Esophagus squamous epithelium (tissue), 5 donors: Measurements from ENCODE around the gene APOC3. TPM values are rescaled to one million over a fixed set of nuclear protein-coding genes. Genes with fewer than 3 reads are reported as not detected.

Source experiments
- DNase-seq: peaks from one replicate; lab custom pipeline; 2025; lab: John Stamatoyannopoulos, UW
- H3K27ac ChIP-seq, 4 donors: fragments of 200-600 bp; sonication (generic); one replicate each; pipeline ENCODE4 v1.5.1; 2016 to 2019; ENCODE audit warnings: mild to moderate bottlenecking in 1 of 4
- H3K27me3 ChIP-seq, 4 donors: fragments of 200-600 bp; sonication (generic); 1 replicate in 3 of 4; 2 replicates in 1 of 4; pipeline versions ENCODE4 v1.5.1 to v1.6.0; 2017 to 2021; ENCODE audit warnings: antibody characterized with exemption in 1 of 4
- H3K36me3 ChIP-seq, 3 donors: fragments of 200-600 bp; sonication (generic); one replicate each; pipeline ENCODE4 v1.5.1; 2016 to 2019
- H3K4me1 ChIP-seq, 3 donors: fragments of 200-600 bp; sonication (generic); one replicate each; pipeline ENCODE4 v1.5.1; 2017 to 2019
- H3K4me3 ChIP-seq, 4 donors: fragments of 200-600 bp; sonication (generic); 1 replicate in 3 of 4; 2 replicates in 1 of 4; pipeline ENCODE4 v1.5.1; 2016 to 2019; ENCODE audit warnings: mild to moderate bottlenecking in 2 of 4, moderate library complexity in 1 of 4
- H3K9me3 ChIP-seq, 3 donors: fragments of 200-600 bp; sonication (generic); one replicate each; pipeline ENCODE4 v1.5.1; 2016 to 2019
- POLR2A ChIP-seq, 4 donors: fragments of 450-650 bp; IDR thresholded peaks; one replicate each; pipeline ENCODE4 v1.6.1; 2017; ENCODE audit warnings: antibody characterized with exemption in 4 of 4, mild to moderate bottlenecking in 4 of 4, moderate library complexity in 3 of 4
- WGBS, 2 donors: methylation state at CpG; one replicate each; pipeline ENCODE4 v1.1.5; 2018; 5-methylcytosine and 5-hydroxymethylcytosine counted together
- intact Hi-C: fragments of 100-400 bp; cut with DNase I; formaldehyde crosslinking; loops from one replicate; pipeline ENCODE4 v1.15.0; 2022
- total RNA-seq, 4 donors: library from RNA; depleted of rRNA; stranded (reverse); fragments of >200 nt; gene quantifications; one replicate each; pipeline ENCODE4 v1.1.0, GENCODE V29; 2016
- TF ChIP-seq, protein P1 (sequence below), 6 experiments: fragments of 450-650 bp in 4 of 6; fragments of 200-600 bp in 2 of 6; sonication (generic) in 2 of 6; IDR thresholded peaks; one replicate each; pipeline ENCODE4 v1.5.1; 2016 to 2019; ENCODE audit warnings: antibody characterized with exemption in 6 of 6, mild to moderate bottlenecking in 4 of 6, moderate library complexity in 4 of 6
- donor health status: DM: yes; HTN: yes; CAD: no.

APOC3 gene
- total RNA-seq, 4 donors from 2014 or later: not detected

- no peaks in the 10 kb centered on the region for H3K36me3 ChIP-seq
- intact Hi-C loops: no loop called here
- no peaks in the 10 kb centered on the region for H3K27me3 ChIP-seq
- TF ChIP-seq, protein P1, sequence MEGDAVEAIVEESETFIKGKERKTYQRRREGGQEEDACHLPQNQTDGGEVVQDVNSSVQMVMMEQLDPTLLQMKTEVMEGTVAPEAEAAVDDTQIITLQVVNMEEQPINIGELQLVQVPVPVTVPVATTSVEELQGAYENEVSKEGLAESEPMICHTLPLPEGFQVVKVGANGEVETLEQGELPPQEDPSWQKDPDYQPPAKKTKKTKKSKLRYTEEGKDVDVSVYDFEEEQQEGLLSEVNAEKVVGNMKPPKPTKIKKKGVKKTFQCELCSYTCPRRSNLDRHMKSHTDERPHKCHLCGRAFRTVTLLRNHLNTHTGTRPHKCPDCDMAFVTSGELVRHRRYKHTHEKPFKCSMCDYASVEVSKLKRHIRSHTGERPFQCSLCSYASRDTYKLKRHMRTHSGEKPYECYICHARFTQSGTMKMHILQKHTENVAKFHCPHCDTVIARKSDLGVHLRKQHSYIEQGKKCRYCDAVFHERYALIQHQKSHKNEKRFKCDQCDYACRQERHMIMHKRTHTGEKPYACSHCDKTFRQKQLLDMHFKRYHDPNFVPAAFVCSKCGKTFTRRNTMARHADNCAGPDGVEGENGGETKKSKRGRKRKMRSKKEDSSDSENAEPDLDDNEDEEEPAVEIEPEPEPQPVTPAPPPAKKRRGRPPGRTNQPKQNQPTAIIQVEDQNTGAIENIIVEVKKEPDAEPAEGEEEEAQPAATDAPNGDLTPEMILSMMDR (IDR thresholded peaks at IDR 0.05): no peak
- no peak for TF ChIP-seq POLR2A (IDR thresholded peaks at IDR 0.05)
- no peak overlapping the region for H3K4me3 ChIP-seq
- WGBS, 2 donors: 90% methylated on average over 17 to 26 of the region's 51 CpGs
- no peaks in the 10 kb centered on the region for H3K9me3 ChIP-seq
- H3K4me1 ChIP-seq: no peaks in the 10 kb centered on the region
- DNase-seq: no peak
- H3K27ac ChIP-seq: no peak overlapping the region
Observed at GRCh38 chr11:116821050-116821918, 8.4 kb upstream of the APOC3 start.

- Histone ChIP-seq H3K27ac (no peak overlapping the region), H3K27me3 (no peaks in the 10 kb centered on the region), H3K4me1 (no peaks in the 10 kb centered on the region), H3K9me3 (no peaks in the 10 kb centered on the region), H3K4me3 (no peak overlapping the region), H3K36me3 (no peaks in the 10 kb centered on the region)
- intact Hi-C loops: no loop called here
- DNase-seq: no peak
- 72 to 83% methylated on average over 2 to 4 of the region's 5 CpGs for WGBS, 2 donors
- TF ChIP-seq POLR2A (IDR thresholded peaks at IDR 0.05): no peak
- TF ChIP-seq, protein P1 (IDR thresholded peaks at IDR 0.05): no peak
Observed at GRCh38 chr11:116822575-116822974, 7.1 kb upstream of the APOC3 start.

DNA sequence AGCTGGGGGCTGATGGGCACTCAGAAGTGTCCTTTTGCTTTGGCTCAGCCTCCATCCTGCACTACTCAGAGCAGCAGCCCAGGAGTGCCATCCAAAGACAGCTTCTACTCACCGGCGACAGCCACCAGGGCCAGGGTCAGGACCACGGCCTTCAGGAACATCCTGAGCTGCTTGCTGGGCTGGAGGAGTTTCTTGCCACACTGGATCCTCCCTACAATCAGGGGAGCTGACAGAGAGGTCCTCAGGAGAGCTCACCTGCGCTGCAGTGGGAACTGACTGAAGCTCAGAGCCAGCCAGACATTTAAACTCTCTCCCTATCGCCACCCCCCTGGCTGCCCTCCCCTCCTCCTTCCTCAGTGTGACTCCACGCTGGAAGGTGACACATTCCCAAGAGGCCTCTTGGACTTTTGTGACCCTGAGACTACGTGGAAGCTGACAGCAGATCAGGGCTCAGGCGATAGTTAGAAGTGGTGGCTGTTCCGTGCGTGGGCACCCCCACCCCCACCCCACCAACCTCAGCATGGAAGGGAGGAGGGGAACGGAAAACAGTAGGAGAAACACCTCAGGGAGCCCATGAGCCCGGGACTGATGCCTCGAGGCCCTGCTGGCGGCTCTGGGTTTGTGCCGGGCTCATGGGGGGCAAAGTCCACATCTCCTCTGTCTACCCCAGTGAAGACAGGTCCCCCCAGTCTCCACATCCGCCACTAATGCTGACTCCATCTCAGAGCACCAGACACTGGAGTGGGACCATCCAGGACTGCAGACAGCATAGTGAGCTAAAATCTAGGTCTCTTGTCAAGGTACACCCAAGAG, 6.5 kb upstream of the APOC3 start, which contains the start of gene APOA4:
Gene APOA4 (minus strand): TSS at position 274 of the 813 bp plus-strand sequence. CDS start 113 bp downstream, at position 161.
- Histone ChIP-seq H3K27me3 (no peaks in the 10 kb centered on the region), H3K36me3 (no peaks in the 10 kb centered on the region), H3K27ac (no peak within 1 kb of the TSS), H3K4me3 (no peak within 1 kb of the TSS), H3K4me1 (no peaks in the 10 kb centered on the region), H3K9me3 (no peaks in the 10 kb centered on the region)
- no peak for TF ChIP-seq POLR2A (IDR thresholded peaks at IDR 0.05)
- TF ChIP-seq, protein P1 (IDR thresholded peaks at IDR 0.05): no peak
- intact Hi-C loops: no loop called here
- WGBS, 2 donors: 60% methylated on average over 7 of the region's 16 CpGs; no CpG with 5 or more reads in 1 of the 2 donors
- DNase-seq: no peak

DNA sequence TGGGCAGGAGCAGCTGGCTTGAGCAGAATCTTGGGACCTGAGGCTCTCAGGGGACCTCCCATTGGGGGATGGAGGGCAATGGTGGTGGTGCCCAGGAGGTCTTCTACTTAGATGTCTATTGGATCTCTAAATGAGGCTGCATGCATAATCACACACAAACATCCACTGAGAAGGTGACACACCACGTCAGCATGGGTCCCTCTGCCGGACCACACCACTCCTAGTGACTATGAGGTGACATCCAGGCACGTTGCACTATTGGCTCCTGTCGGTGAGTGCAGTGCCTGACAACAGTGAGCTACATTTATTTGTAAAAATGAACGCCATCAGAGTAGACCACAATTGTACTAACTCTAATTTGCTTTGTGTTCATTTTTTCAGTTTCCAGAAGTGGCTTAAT, 4.3 kb upstream of the APOC3 start:
- 48 to 79% methylated on average over 5 of the region's 5 CpGs for WGBS, 2 donors
- no peak for TF ChIP-seq POLR2A (IDR thresholded peaks at IDR 0.05)
- TF ChIP-seq, protein P1 (IDR thresholded peaks at IDR 0.05): no peak
- Histone ChIP-seq H3K4me1 (no peaks in the 10 kb centered on the region), H3K4me3 (no peak overlapping the region), H3K27me3 (no peaks in the 10 kb centered on the region), H3K27ac (no peak overlapping the region), H3K9me3 (no peaks in the 10 kb centered on the region), H3K36me3 (no peaks in the 10 kb centered on the region)
- intact Hi-C loops: no loop called here
- no peak for DNase-seq
